Stimulated activated CD4-positive, alpha-beta T cell treated with anti-CD3 and anti-CD28 coated beads, Interleukin-2, amount 100 ng/mL, for 24 hours (primary cell): ENCODE results near the gene VTCN1.

Experiments
- DNase-seq, 2 donors: peaks; one replicate each; pipeline ENCODE4 v3.0.0-alpha.2; 2020

Gene VTCN1

GRCh38 chr1:117208580-117208979 is 2.1 kb downstream of the VTCN1 start:
- no peak for DNase-seq

GRCh38 chr1:117205368-117205767 is 5.4 kb downstream of the VTCN1 start:
- DNase-seq: no peak

DNA sequence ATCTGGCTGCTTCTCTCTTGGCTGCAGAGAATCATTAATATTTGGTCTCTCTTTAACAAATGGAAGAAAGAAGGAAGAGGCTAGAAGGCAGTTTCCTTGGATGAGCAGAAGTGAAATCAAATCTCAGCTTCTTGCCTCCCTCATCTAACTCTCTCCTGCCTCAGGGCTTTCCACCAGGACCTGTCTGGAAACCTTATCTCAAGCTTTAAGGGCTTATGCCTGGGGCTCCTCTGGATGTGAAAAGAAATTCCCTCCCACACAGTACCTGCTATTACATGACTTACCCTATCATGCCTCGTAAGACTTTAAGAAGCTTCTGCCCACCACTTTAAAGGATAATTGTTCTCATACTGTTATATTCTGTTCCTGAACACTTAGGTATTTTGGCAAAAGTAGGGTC is 8.9 kb downstream of the VTCN1 start:
- DNase-seq: no peak

DNA sequence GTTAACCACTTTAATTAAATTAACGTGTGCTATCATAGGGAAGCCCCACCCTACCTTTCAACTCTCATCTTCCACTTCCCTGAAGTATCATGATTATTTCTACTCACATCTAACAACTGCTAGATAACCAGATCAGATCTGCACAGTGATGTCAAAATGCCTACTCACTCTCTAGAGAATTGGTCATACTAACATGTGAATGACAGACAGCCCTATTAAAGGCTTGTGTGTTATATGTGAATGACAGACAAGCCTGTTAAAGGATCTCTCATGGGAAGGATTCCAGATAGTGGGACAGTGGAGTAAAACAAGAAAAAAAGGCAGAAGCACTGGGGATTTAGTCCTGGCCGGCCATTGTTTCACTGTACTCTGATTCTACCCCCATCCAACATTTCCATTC is 12.6 kb downstream of the VTCN1 start:
- no peak for DNase-seq

GRCh38 chr1:117189726-117190125 is 21.0 kb downstream of the VTCN1 start:
- DNase-seq: no peak

GRCh38 chr1:117188816-117189437 is 21.8 kb downstream of the VTCN1 start:
- no peak for DNase-seq

DNA sequence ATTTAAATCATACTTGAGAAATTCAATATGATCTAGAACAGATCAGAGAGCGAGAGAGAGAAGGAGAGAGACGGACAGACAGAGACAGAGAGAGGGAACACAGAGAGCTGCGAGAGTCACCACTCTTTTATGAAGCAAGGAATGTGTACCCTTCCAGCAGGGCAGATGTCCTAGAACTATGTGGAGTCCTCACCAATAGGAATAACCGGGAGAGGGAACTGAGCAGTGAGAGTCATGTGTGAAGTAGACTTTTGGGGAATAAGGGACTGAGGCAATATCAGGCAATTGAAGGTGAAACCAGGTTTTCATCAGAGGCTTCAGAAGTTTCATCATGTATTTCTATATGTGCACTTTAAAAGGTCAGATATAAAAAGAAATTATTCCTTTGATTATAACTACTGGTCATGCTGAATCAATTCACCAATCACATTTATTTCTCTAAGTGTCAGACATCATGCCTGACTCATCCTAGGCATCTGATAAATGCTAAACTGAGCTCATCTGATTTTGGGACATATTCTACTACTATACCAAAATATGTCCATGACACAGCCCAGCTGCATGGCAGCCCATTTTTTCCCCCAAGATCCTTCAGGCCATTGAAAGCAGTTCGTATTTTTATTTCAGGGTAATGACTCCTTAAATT is 22.4 kb downstream of the VTCN1 start:
- no peak for DNase-seq

DNA sequence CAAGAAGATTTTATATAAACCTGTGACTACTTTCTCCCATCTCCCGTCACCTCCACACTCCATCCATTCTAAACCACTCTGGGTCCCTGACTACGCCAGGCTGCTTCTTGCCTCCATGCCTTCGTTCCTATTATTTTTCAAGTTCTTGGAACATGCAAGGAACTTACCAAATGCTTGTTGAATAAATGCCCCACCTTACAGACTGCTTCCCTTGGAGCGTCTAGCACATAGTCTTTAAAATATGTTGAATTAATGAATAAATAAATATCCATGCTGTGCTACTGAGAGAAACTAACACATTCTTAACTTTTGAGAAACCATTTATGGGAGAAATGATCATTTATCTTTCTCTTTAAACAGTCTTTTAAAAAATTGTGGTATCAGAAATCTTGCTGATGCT is 27.6 kb downstream of the VTCN1 start:
- no peak for DNase-seq

- no peak for DNase-seq
Measured at GRCh38 chr1:117182319-117182718, 28.4 kb downstream of the VTCN1 start.

DNA sequence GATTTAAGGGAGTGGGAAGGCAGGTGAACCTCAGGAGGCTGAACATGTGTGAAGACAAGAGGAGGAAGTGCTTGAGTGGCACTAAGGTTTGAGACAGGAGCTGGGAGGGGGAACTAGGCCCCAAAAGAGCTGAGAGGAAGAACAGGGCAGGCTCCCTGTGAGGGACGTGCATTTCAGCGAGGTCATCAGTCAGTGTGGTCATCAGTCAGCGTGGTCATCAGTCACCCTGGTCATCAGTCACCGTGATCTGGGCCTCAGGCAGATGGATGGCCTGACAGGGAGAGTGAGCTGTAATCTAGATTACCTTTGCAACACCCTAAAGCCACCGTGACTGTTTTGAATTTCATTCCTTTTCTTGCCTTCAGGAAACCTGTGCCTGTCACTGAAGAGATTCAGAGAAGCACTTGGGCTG is 29.1 kb downstream of the VTCN1 start:
- no peak for DNase-seq

- DNase-seq: no peak
Measured at GRCh38 chr1:117180147-117180967, 30.4 kb downstream of the VTCN1 start.

- DNase-seq: no peak
Measured at GRCh38 chr1:117179471-117179870, 31.3 kb downstream of the VTCN1 start.

- no peak for DNase-seq
Measured at GRCh38 chr1:117178756-117179155, 32.0 kb downstream of the VTCN1 start.

DNA sequence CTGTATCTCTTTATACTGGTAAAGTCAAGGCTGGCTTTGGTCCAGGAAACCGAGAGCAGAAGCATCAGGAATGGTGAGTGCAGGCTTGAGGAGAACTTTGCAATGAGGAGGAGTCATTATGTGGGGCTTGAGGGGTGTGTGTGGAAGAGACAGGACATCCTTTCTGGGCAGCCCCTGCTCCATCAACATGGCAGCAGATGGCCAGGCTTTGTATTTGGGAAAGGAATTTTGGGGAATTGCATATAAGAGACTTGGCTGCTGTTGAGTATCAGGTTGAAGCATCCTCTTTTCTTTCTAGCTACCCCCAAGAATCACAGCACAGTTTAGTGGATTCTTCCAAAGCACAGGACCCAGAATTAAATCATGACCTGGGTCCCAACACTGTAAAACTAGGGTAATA is 33.4 kb downstream of the VTCN1 start:
- no peak for DNase-seq

GRCh38 chr1:117176579-117176978 is 34.1 kb downstream of the VTCN1 start:
- DNase-seq: no peak

DNA sequence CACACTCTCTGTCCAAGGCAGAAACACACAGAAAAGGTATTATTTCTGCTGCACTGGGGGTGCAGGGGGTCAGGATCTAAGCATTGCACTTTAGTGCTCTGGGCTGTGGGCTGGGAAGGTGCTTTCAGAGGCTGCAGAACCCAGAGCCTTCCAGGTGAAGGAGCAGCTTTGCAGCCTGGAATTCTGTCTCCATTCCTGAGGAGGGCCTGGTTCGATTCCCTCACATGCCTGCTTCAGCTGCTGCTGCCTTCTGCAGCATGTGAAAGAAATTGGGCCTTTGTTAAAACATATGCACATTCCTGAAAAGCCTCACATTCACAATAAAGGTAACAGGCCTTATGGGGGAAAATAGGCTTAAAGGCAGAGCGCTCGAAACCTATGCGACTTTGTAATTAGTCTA is 35.9 kb downstream of the VTCN1 start:
- DNase-seq: no peak

GRCh38 chr1:117173691-117174090 is 37.0 kb downstream of the VTCN1 start:
- DNase-seq: no peak

DNA sequence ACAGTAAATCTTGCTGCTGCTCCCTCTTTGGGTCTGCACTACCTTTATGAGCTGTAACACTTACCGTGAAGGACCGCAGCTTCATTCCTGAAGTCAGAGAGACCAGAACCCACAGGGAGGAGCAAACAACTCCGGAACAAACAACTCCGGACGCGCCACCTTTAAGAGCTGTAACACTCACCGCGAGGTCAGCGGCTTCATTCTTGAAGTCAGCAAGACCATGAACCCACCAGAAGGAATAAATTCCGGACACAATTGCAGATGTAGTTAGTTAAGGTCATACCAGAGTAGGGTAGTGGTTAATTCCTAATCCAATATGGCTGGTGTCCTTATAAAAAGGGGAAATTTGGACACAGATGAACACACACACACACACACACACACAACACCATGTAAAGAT is 37.7 kb downstream of the VTCN1 start:
- DNase-seq: no peak

DNA sequence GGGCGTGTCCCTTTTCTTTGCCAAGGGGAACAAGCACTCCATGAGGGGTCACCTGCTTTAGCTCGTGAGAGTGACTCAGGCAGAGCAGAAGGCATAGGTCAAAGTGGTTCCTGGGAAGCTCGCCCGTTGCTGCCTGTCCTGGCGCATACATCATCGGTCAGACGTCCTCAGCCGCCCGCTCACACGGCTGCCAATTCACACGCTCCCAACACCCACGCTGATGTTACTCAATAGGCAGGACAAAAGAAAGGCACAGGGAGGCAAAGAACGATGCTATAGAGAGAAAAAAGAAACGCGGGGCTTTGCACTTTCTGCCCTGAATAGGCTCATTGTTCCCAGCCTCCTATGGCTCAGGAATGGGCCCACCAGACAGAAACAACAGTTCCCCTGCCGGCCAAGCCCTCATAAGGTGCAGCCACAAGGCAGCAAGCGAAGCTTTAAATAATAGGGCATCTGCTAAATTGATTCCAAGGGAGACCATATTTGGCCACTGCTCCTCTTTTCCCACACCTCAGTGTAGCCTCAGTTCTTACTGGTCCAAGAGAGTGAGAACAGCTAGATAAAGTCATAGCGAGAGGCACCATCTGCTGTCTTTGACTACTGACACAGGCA is 38.7 kb downstream of the VTCN1 start:
- no peak for DNase-seq

DNA sequence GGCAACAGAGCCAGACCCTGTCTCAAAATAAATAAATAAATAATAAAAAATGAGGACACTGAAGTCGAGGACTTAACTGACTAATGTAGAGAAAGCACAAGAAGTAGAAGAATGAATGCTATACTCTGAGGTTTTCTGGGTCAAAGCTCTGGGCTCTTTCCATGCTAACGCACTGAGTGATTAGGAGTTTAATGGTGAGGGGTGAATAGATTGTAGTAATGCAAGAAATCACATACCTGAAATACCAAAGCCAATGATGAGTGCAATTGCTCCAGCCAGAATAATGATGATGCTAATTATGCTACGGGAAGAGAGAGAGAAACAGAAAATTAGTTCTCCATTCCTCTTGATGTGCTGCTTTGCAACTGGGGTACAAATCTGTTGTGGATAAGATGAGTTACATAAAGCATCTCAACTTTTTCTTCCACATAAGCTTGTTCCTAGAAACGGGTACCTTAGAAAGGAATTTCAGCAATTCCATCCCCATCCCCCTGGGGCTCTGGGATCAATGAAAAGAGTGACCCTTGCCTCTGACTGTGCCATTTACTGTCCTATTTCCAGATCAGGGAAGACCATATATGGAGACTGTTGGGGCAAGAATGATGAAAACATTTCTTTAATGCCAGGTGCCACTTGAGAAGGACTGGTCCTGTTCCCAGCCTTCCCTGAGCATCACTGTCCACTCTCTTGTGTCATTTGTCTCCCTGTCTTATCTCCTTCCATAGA is 40.7 kb downstream of the VTCN1 start:
- no peak for DNase-seq

GRCh38 chr1:117167402-117167801 is 43.3 kb downstream of the VTCN1 start:
- no peak for DNase-seq

DNA sequence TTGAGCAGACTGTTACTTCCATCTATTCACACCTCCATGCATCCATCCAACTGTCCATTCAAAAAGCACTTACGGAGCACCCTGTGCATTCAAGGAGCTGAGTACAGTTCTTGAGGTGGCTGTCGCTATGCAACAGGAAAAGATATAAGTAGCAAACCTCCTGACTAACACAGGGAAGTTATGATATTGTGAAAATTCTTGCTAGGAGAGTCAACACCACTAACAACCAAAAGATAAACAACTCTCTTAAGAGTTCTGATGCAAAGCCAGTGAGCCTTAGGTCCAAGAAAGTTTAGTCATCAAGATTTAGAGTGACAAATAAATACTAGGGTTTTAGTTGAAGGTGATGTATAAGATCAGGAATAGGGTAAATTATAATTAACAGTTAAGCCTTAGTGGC is 44.7 kb downstream of the VTCN1 start:
- no peak for DNase-seq

DNA sequence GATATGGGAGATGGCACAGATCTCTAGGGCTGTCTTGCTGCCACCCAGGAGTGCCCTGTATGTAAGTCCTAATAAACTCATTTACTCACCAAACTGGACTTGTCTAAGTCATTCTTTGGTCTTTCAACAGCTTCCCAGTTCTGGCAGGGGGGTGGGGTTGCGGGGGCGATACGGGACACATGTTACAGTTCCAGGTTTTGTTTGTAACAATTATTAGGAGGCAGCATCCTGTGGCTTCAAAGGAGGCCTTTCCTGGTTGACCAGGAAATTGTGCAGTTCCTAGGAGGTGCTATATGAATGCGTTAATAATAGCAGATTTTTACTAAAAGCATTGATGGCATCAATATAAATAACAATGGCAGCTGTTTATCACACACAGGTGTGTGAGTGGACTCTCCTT is 46.5 kb downstream of the VTCN1 start:
- no peak for DNase-seq
